ENCODE results near the gene MYOT.

The MYOT gene

DNA sequence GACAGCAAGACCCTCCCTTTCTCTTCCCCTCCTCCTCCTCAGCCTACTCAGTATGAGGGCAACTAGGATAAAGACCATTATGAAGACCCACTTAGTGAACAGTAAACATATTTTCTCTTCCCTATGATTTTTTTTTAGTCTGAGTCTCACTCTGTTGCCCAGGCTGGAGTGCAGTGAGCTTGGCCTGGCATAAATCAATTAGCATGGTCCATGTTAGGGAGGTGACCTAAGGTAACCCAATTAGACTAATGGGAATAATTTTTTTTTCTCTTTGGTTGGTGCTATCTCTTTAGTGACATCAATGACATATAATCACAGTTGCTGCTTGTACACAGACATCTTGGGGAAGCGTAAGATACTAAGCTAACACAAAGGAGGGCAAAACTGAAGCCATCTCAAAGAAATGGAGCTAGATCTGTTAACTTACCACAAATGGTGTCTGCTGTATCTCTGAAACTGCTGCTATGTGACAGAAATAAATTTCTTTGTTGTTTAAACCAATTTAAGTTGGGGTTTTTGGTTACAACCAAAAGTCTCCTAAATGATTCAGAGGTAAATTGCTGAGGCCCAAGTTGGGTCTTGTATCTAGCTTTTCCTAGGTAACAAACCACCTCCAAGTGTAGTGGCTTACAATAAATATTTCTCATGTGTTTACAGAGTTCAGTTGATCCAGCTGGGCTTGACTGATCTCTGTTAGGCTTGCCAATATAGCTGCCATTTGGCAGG, 34.9 kb downstream of the MYOT start:
- no peak for DNase-seq

- DNase-seq, result no peak
These were observed 47.1 kb downstream of the MYOT start for GRCh38 chr5:137914758-137915157.

- no peak for DNase-seq
These were observed 49.3 kb downstream of the MYOT start for GRCh38 chr5:137916923-137917322.

GRCh38 chr5:137921931-137922330, 54.3 kb downstream of the MYOT start:
- no peak for DNase-seq

DNA sequence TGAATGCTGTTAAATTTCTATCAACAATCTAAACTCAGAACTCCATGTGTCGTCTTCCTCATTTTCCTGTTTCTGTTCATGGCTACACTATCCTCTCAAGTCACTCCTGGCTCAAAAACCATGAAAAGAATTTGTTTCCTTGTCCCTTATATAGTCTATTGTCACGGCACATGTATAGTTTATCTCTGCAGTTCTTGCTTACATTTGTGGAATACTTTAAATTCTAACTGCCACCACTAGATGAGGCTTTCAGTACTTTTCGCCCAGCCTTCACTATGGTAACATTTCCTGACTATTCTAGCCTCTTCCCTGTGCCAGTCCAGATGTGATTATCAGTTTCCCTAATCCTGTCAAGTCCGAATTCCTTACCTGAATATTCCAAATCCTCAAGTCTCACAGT, 56.2 kb downstream of the MYOT start:
- no peak for DNase-seq

- DNase-seq, result no peak
These were observed 65.1 kb downstream of the MYOT start for GRCh38 chr5:137932800-137933199.

DNA sequence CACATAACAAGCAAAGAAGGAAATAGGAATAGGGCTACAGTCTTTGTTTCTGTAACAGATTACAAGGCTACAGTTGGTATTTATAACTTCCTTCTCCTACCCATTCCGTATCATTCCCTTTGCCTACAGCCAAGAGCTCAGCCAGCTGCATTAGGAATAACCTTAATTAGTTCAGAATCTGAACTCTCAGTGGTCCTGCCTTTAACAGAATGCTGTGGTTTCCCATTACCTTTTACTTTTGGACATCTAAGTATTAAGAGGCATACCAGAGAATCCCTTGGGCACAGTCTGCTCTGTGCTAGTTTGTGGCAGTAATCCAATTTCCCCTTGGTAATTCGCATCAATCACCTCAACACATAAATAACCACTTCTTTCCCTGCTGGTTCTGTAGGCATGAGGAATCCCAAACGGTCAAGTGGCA, 65.8 kb downstream of the MYOT start:
- no peak for DNase-seq

DNA sequence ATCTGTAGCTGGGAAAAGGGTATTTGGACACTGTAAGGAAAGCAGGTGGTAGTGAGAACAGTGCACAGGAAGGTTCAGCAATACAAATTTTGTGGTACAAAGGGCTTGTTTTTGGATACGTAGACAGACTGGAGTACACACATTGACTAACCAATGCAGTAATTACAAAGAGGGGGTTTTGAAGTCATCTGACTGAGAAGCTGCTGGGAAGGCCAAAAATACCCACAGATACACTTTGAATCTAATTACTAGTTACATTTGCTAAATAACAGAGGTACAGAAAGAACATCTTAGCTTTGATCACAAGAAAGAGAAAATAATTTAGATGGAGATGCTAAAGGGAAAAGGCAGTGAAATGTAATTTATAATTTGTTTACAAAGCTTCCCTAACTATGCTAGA, 67.5 kb downstream of the MYOT start:
- DNase-seq, result no peak

DNA sequence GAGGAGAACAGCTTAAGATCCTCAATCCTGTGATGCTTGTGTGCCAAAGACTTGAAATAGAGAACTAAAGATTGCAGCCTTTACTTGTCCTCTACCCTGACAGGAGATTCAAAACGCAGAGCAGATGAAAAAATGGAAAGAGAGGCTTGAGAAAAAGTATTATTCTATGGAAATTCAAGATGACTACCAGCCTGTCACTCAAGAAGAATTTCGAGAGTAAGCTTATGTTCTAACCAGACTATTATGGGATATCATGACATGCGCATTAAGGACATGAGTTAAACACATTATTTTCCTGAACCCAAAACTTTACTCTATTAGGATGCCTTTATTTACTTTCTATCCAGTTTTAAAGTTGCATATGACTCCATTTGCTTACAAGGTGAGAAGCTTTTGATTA, 68.0 kb downstream of the MYOT start:
- no peak for DNase-seq

Data from CD4-positive, alpha-beta T cell treated with Interferon gamma for 1 hour (primary cell).